Prostate gland (tissue), 2 donors: ENCODE data around the gene GTF3A. TPM values are rescaled to one million over a fixed set of nuclear protein-coding genes. Genes with fewer than 3 reads are reported as not detected.
"Not testable (repeated sequence)": the region's sequence is repeated elsewhere in the genome, so short reads cannot be mapped to it uniquely, and the experiment has no call there.

ENCODE experiments used
- DNase-seq: peaks from one replicate; pipeline ENCODE4 v3.0.0-alpha.2; 2019; ENCODE audit warnings: low spot score
- H3K27ac ChIP-seq, 2 donors: fragments of 200-600 bp; sonication (generic); 2 replicates each; pipeline ENCODE4 v1.5.1; 2017 to 2019
- H3K27me3 ChIP-seq: fragments of 200-600 bp; sonication (generic); replicated peaks from 2 replicates; pipeline ENCODE4 v1.5.1; 2019; ENCODE audit not compliant: insufficient read depth
- H3K36me3 ChIP-seq, 2 donors: fragments of 200-600 bp; sonication (generic); 1 replicate in 1 of 2; 2 replicates in 1 of 2; pipeline versions ENCODE4 v1.5.1 to v1.8.1; 2017 to 2019
- H3K4me1 ChIP-seq: fragments of 200-600 bp; sonication (generic); replicated peaks from 2 replicates; pipeline ENCODE4 v1.5.1; 2019
- H3K4me3 ChIP-seq, 2 donors: fragments of 200-600 bp; sonication (generic); 2 replicates each; pipeline ENCODE4 v1.5.1; 2017 to 2019
- H3K9me3 ChIP-seq: fragments of 200-600 bp; sonication (generic); 2 replicates; pipeline ENCODE4 v1.5.1; 2017
- CTCF ChIP-seq, 4 experiments: fragments of 200-600 bp in 2 of 4; fragments of 450-650 bp in 2 of 4; sonication (generic) in 2 of 4; IDR thresholded peaks; 1 replicate in 3 of 4; 2 replicates in 1 of 4; pipeline ENCODE4 v1.5.1; 2016 to 2019; ENCODE audit warnings: antibody characterized with exemption in 4 of 4, mild to moderate bottlenecking in 2 of 4, moderate library complexity in 2 of 4
- POLR2A ChIP-seq: fragments of 450-650 bp; IDR thresholded peaks from one replicate; pipeline ENCODE4 v1.6.1; 2016; ENCODE audit warnings: antibody characterized with exemption, mild to moderate bottlenecking
- POLR2AphosphoS5 ChIP-seq: sonication (generic); formaldehyde crosslinking; IDR thresholded peaks from one replicate; pipeline ENCODE4 v1.6.1; 2017; ENCODE audit warnings: antibody characterized with exemption
- WGBS: methylation state at CpG from one replicate; pipeline ENCODE4 v1.1.5; 2018; 5-methylcytosine and 5-hydroxymethylcytosine counted together
- intact Hi-C: fragments of 100-400 bp; cut with DNase I; formaldehyde crosslinking; loops from one replicate; pipeline ENCODE4 v1.14.2; 2022
- total RNA-seq, 2 donors: library from RNA; depleted of rRNA; stranded (reverse); fragments of >200 nt; gene quantifications; one replicate each; pipeline ENCODE4 v1.1.0, GENCODE V29; 2016

The GTF3A gene
- total RNA-seq, 2 donors from 2014 or later = 95.0 to 142 TPM

DNA sequence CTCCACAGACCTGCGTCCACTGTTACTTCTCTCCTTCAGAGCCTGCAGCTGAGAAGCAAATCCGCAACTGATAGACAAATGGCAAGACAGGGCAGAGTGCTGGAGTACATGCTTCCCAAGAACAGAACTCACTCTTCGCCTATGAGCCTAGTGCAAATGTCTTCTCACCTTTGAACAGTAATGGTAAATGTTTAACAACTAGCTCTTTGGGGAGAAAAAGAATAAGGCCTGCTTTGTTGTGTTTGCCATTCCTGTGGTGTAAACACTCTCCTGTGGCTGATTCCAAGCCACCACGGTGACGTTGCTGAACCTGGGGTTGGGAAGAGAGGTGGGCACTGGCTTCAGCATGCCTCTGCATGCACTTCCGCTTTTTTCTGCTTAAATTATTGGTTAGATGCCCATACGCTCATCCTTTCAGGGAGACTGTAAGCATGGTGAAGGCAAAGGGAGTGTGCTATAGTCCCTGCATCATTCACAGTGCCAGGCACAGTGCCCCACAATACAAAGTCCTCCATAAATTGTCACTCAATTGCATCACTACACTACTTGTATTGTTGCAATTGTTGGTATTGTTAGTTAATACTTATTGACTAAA, 28.1 kb upstream of the GTF3A start:
- no peak overlapping the region for H3K27ac ChIP-seq
- H3K4me1 ChIP-seq = no peaks in the 10 kb centered on the region
- WGBS = 76% methylated on average over 7 of the region's 7 CpGs
- H3K36me3 ChIP-seq = no peaks in the 10 kb centered on the region
- no peak for TF ChIP-seq CTCF (IDR thresholded peaks at IDR 0.05)
- no peak for TF ChIP-seq POLR2AphosphoS5
- intact Hi-C loops = no loop called here
- H3K9me3 ChIP-seq = no peaks in the 10 kb centered on the region
- H3K4me3 ChIP-seq = no peak overlapping the region
- no peaks in the 10 kb centered on the region for H3K27me3 ChIP-seq
- no peak for DNase-seq

GRCh38 chr13:27398360-27398759, 26.1 kb upstream of the GTF3A start:
- 75% methylated on average over 4 of the region's 4 CpGs for WGBS
- Histone ChIP-seq H3K4me1 (no peaks in the 10 kb centered on the region), H3K4me3 (no peak overlapping the region), H3K27ac (no peak overlapping the region), H3K27me3 (no peaks in the 10 kb centered on the region), H3K36me3 (no peaks in the 10 kb centered on the region), H3K9me3 (no peaks in the 10 kb centered on the region)
- intact Hi-C loops = no loop called here
- DNase-seq = no peak
- no peak for TF ChIP-seq POLR2A

GRCh38 chr13:27400405-27400804, 24.0 kb upstream of the GTF3A start:
- intact Hi-C loops, H3K4me1 ChIP-seq, DNase-seq, H3K36me3 ChIP-seq, H3K4me3 ChIP-seq, H3K27ac ChIP-seq, H3K27me3 ChIP-seq, H3K9me3 ChIP-seq: not testable (repeated sequence)
- 78% methylated on average over 6 of the region's 6 CpGs for WGBS

DNA sequence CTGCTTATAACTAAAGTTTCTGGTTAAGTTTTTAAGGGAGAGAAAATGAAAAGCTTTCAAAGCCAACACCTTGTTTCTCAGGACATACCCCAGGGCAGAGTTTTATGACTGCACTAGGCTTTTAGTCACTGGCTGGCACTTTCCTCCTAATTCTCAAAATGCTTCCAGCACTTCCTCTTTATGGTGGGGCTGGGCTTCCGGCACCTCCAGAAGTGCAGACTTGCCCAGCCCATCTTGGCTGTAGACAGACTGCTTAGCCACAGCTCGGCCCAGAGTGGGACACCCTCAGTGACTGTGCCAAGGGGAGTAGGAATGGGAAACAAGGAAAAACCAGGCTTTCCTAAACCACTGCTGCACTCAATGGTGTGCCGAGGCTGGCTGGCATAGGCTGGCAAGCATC, 23.2 kb upstream of the GTF3A start:
- H3K4me1 ChIP-seq = no peaks in the 10 kb centered on the region
- DNase-seq = no peak
- TF ChIP-seq POLR2A (no peak), CTCF (IDR thresholded peaks at IDR 0.05) (no peak), POLR2AphosphoS5 (no peak)
- H3K4me3 ChIP-seq = no peak overlapping the region
- H3K9me3 ChIP-seq = no peaks in the 10 kb centered on the region
- no peaks in the 10 kb centered on the region for H3K36me3 ChIP-seq
- intact Hi-C loops = no loop called here
- H3K27ac ChIP-seq = no peak overlapping the region
- 24% methylated on average over 3 of the region's 3 CpGs for WGBS
- no peaks in the 10 kb centered on the region for H3K27me3 ChIP-seq

DNA sequence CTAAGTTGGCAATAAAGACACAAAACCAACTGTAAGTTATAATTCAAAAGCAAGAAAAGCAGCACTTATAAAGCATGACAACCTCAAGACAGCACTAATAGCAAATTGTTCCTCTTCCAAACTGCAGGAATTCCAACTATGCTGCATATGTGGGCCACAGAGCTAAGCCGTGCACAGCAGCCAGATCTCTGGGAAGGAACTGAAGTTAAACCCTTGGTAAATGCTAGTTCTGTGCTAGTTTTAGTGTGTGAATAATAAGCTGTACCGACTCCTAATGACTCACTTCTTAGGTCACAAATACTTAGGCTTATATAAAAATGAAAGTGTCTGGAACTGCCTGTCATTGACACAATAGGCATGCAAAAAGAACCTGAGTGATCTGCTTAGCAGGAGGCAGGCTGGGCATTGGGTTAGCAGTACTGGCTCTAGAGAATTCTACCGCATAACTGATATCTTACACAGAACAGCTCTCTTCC, 21.2 kb upstream of the GTF3A start:
- 27% methylated on average over 3 of the region's 3 CpGs for WGBS
- no peak overlapping the region for H3K27ac ChIP-seq
- no peak for TF ChIP-seq CTCF (IDR thresholded peaks at IDR 0.05)
- TF ChIP-seq POLR2AphosphoS5 = no peak
- TF ChIP-seq POLR2A = no peak
- no peak for DNase-seq
- H3K9me3 ChIP-seq = no peaks in the 10 kb centered on the region
- intact Hi-C loops = no loop called here
- H3K4me3 ChIP-seq = no peak overlapping the region
- H3K4me1 ChIP-seq = no peaks in the 10 kb centered on the region
- H3K27me3 ChIP-seq = no peaks in the 10 kb centered on the region
- no peaks in the 10 kb centered on the region for H3K36me3 ChIP-seq

GRCh38 chr13:27403727-27404385, 20.6 kb upstream of the GTF3A start:
- H3K36me3 ChIP-seq = no peaks in the 10 kb centered on the region
- no peaks in the 10 kb centered on the region for H3K4me1 ChIP-seq
- H3K4me3 ChIP-seq = no peak overlapping the region
- intact Hi-C loops = no loop called here
- TF ChIP-seq POLR2A (no peak), CTCF (IDR thresholded peaks at IDR 0.05) (no peak), POLR2AphosphoS5 (no peak)
- H3K27me3 ChIP-seq = no peaks in the 10 kb centered on the region
- no peak overlapping the region for H3K27ac ChIP-seq
- H3K9me3 ChIP-seq = no peaks in the 10 kb centered on the region
- no peak for DNase-seq
- 61% methylated on average over 10 of the region's 10 CpGs for WGBS
